Nephron (organoid): Measurements from ENCODE around the gene ADARB2.

Source experiments
- H3K27ac Mint-ChIP-seq, 3 experiments: 2 replicates each; pipeline ENCODE4 v1.8.0; 2020; ENCODE audit warnings: mixed read lengths in 3 of 3, mild to moderate bottlenecking in 2 of 3, moderate library complexity in 1 of 3
- H3K27me3 Mint-ChIP-seq: 2 replicates; pipeline ENCODE4 v1.8.0; 2021; ENCODE audit warnings: low read depth, mild to moderate bottlenecking, moderate library complexity, mixed read lengths
- H3K36me3 Mint-ChIP-seq: 2 replicates; pipeline ENCODE4 v1.8.0; 2020; ENCODE audit warnings: low read depth, mixed read lengths
- H3K4me1 Mint-ChIP-seq: 2 replicates; pipeline ENCODE4 v1.8.0; 2020; ENCODE audit warnings: mixed read lengths
- H3K4me3 Mint-ChIP-seq, 3 experiments: 2 replicates each; pipeline ENCODE4 v1.8.0; 2020; ENCODE audit warnings: mild to moderate bottlenecking in 3 of 3, mixed read lengths in 3 of 3, moderate library complexity in 2 of 3
- H3K9me3 Mint-ChIP-seq: 2 replicates; pipeline ENCODE4 v1.8.0; 2020; ENCODE audit warnings: mixed read lengths
- CTCF ChIP-seq, 3 experiments: fragments of 200-600 bp; sonication (generic); IDR thresholded peaks; one replicate each; pipeline ENCODE4 v1.5.0; 2021; ENCODE audit warnings: antibody characterized with exemption in 3 of 3; ENCODE audit not compliant: unreplicated experiment in 3 of 3

The ADARB2 gene

GRCh38 chr10:1663226-1663625, 74.1 kb downstream of the ADARB2 start:
- Mint-ChIP-seq H3K4me1 (peaks cover 4% of the 10 kb centered on the region), H3K4me3 (no peak overlapping the region), H3K9me3 (peaks cover 6% of the 10 kb centered on the region), H3K36me3 (no peaks in the 10 kb centered on the region), H3K27ac (no peak overlapping the region), H3K27me3 (peaks cover 17% of the 10 kb centered on the region)
- no peak for TF ChIP-seq CTCF (IDR thresholded peaks at IDR 0.05; ENCODE audit: unreplicated experiment in 3 of 3)

GRCh38 chr10:1662438-1663025, 74.8 kb downstream of the ADARB2 start:
- Mint-ChIP-seq H3K9me3 (peaks cover 6% of the 10 kb centered on the region), H3K4me3 (no peak overlapping the region), H3K4me1 (peaks cover 4% of the 10 kb centered on the region), H3K27ac (no peak overlapping the region), H3K36me3 (no peaks in the 10 kb centered on the region), H3K27me3 (peaks cover 23% of the 10 kb centered on the region)
- no peak for TF ChIP-seq CTCF (IDR thresholded peaks at IDR 0.05; ENCODE audit: unreplicated experiment in 3 of 3)

- peaks cover 24% of the 10 kb centered on the region for H3K27me3 Mint-ChIP-seq
- H3K9me3 Mint-ChIP-seq = peaks cover 6% of the 10 kb centered on the region
- no peak overlapping the region for H3K27ac Mint-ChIP-seq
- no peak overlapping the region for H3K4me3 Mint-ChIP-seq
- no peaks in the 10 kb centered on the region for H3K36me3 Mint-ChIP-seq
- H3K4me1 Mint-ChIP-seq = peaks cover 4% of the 10 kb centered on the region
- TF ChIP-seq CTCF (IDR thresholded peaks at IDR 0.05; ENCODE audit: unreplicated experiment in 3 of 3) = no peak
These were observed 75.4 kb downstream of the ADARB2 start for GRCh38 chr10:1661859-1662437.

GRCh38 chr10:1661416-1661815, 75.9 kb downstream of the ADARB2 start:
- Mint-ChIP-seq H3K4me3 (no peak overlapping the region), H3K27ac (no peak overlapping the region)

GRCh38 chr10:1660815-1661214, 76.5 kb downstream of the ADARB2 start:
- no peaks in the 10 kb centered on the region for H3K36me3 Mint-ChIP-seq
- H3K4me1 Mint-ChIP-seq = peaks cover 4% of the 10 kb centered on the region
- no peak overlapping the region for H3K27ac Mint-ChIP-seq
- TF ChIP-seq CTCF (IDR thresholded peaks at IDR 0.05; ENCODE audit: unreplicated experiment in 3 of 3) = no peak
- H3K4me3 Mint-ChIP-seq = no peak overlapping the region
- H3K9me3 Mint-ChIP-seq = peaks cover 6% of the 10 kb centered on the region
- H3K27me3 Mint-ChIP-seq = peaks cover 28% of the 10 kb centered on the region

More at GRCh38 chr10:1661416-1661815, 75.9 kb downstream of the ADARB2 start:
- Mint-ChIP-seq H3K36me3 (no peaks in the 10 kb centered on the region), H3K9me3 (peaks cover 6% of the 10 kb centered on the region), H3K27me3 (peaks cover 28% of the 10 kb centered on the region), H3K4me1 (peaks cover 4% of the 10 kb centered on the region)
- no peak for TF ChIP-seq CTCF (IDR thresholded peaks at IDR 0.05; ENCODE audit: unreplicated experiment in 3 of 3)

GRCh38 chr10:1660386-1660785, 76.9 kb downstream of the ADARB2 start:
- no peak for TF ChIP-seq CTCF (IDR thresholded peaks at IDR 0.05; ENCODE audit: unreplicated experiment in 3 of 3)
- peaks cover 28% of the 10 kb centered on the region for H3K27me3 Mint-ChIP-seq

More at GRCh38 chr10:1660386-1660785, 76.9 kb downstream of the ADARB2 start:
- Mint-ChIP-seq H3K4me3 (no peak overlapping the region), H3K9me3 (peaks cover 6% of the 10 kb centered on the region), H3K4me1 (peaks cover 4% of the 10 kb centered on the region), H3K36me3 (no peaks in the 10 kb centered on the region), H3K27ac (no peak overlapping the region)
